Mesendoderm (in vitro differentiated cells): ENCODE measurements around the gene TMEM109.

Experiments used
- DNase-seq: peaks from one replicate; pipeline ENCODE4 v3.0.0; 2013
- H2AK5ac ChIP-seq: 2 replicates; pipeline ENCODE4 v1.6.1; 2013; ENCODE audit warnings: low read length, inconsistent platforms
- H2BK120ac ChIP-seq: 2 replicates; pipeline ENCODE4 v1.6.1; 2013; ENCODE audit warnings: low read depth, mild to moderate bottlenecking, low read length, moderate library complexity, mixed read lengths
- H2BK15ac ChIP-seq: replicated peaks from 2 replicates; pipeline ENCODE4 v1.6.1; 2013; ENCODE audit warnings: low read depth, mild to moderate bottlenecking, moderate library complexity
- H2BK5ac ChIP-seq: 2 replicates; pipeline ENCODE4 v1.6.1; 2013; ENCODE audit warnings: low read length, inconsistent platforms
- H3K18ac ChIP-seq: 2 replicates; pipeline ENCODE4 v1.6.1; 2013; ENCODE audit warnings: mild to moderate bottlenecking, low read length, mixed read lengths
- H3K23ac ChIP-seq: one replicate; pipeline ENCODE4 v1.6.1; 2013; ENCODE audit warnings: low read length
- H3K27ac ChIP-seq: 2 replicates; pipeline ENCODE4 v1.5.1; 2013; ENCODE audit warnings: low read depth, mild to moderate bottlenecking, inconsistent platforms, low read length, moderate library complexity
- H3K27me3 ChIP-seq: 2 replicates; pipeline ENCODE4 v1.6.1; 2013; ENCODE audit warnings: low read length, control low read depth, mild to moderate bottlenecking, inconsistent platforms; ENCODE audit not compliant: insufficient read depth, poor library complexity
- H3K36me3 ChIP-seq: 2 replicates; pipeline ENCODE4 v1.6.1; 2013; ENCODE audit warnings: low read length, inconsistent platforms; ENCODE audit not compliant: control insufficient read depth, insufficient read depth
- H3K4ac ChIP-seq: one replicate; pipeline ENCODE4 v1.6.1; 2013; ENCODE audit warnings: low read depth, mild to moderate bottlenecking, low read length, moderate library complexity
- H3K4me1 ChIP-seq: 2 replicates; pipeline ENCODE4 v1.6.1; 2013; ENCODE audit warnings: low read depth, low read length, inconsistent platforms; ENCODE audit not compliant: control insufficient read depth
- H3K4me2 ChIP-seq: 2 replicates; pipeline ENCODE4 v1.6.1; 2013; ENCODE audit warnings: low read length
- H3K4me3 ChIP-seq: 2 replicates; pipeline ENCODE4 v1.5.1; 2013; ENCODE audit warnings: mild to moderate bottlenecking, low read length
- H3K56ac ChIP-seq: one replicate; pipeline ENCODE4 v1.6.1; 2013; ENCODE audit warnings: low read length
- H3K79me1 ChIP-seq: 2 replicates; pipeline ENCODE4 v1.6.1; 2013; ENCODE audit warnings: low read length, inconsistent platforms
- H3K79me2 ChIP-seq: 2 replicates; pipeline ENCODE4 v1.6.1; 2013; ENCODE audit warnings: mild to moderate bottlenecking, low read length; ENCODE audit not compliant: control insufficient read depth, insufficient read depth
- H3K9ac ChIP-seq: 2 replicates; pipeline ENCODE4 v1.6.1; 2013; ENCODE audit warnings: low read length, inconsistent platforms
- H4K5ac ChIP-seq: one replicate; pipeline ENCODE4 v1.6.1; 2013; ENCODE audit warnings: low read length
- H4K8ac ChIP-seq: one replicate; pipeline ENCODE4 v1.6.1; 2013; ENCODE audit warnings: low read depth, mild to moderate bottlenecking, control low read depth, low read length, moderate library complexity
- WGBS: extraction: QIAGEN DNeasy Blood & Tissue Kit; methylation state at CpG from one replicate; pipeline ENCODE4 v1.1.7; 2013; ENCODE audit warnings: low lambda C conversion rate, missing lambda C conversion rate; ENCODE audit not compliant: insufficient coverage; ENCODE audit errors: extremely low coverage; 5-methylcytosine and 5-hydroxymethylcytosine counted together

Gene TMEM109

DNA sequence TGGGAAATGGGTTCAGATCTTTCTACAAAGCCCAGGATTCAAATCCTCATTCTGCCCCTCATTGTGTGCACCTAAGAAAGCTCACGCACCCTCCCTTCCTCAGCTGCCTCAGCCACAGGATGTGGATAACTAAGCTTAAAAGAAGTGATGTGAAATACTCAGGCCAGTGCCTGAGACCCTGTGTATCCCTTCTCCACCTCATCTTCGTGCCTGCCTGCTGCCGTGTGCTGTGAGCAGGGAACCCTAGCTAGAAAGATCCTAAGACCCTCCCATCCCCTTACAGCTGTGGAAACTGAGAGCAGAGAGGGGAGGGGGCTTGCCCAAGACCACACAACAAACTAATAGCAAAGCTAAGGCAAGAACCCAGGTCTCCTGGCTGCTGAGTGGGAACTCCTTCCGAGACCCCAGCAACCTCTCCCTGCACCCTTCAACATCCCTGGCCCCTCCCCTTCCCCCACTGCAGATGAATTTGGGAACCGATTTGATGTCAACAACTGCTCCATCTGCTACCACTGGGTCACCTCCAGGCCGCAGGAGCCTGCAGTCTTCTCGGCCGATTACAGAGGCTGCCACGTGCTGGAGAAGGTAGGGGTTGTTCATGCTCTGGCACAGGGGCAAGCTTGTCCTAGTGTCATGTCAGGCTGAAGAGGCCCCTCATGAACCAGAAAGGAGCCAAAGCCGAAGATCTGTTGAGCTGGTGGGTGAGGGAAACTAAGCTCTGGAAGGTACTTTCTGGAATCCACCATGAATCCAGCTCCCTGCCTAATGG, 45.1 kb upstream of the TMEM109 start:
- H2BK120ac ChIP-seq: no peak overlapping the region
- no CpG with 5 or more reads among the region's 10 CpGs for WGBS
- H3K23ac ChIP-seq: no peak overlapping the region
- H2BK5ac ChIP-seq: no peak overlapping the region
- no peaks in the 10 kb centered on the region for H3K4me1 ChIP-seq
- H3K9ac ChIP-seq: no peak overlapping the region
- H4K8ac ChIP-seq: no peak overlapping the region
- H3K4me3 ChIP-seq: no peak overlapping the region
- no peak overlapping the region for H2AK5ac ChIP-seq
- no peak overlapping the region for H3K18ac ChIP-seq
- H3K4ac ChIP-seq: no peak overlapping the region
- H4K5ac ChIP-seq: no peak overlapping the region
- no peaks in the 10 kb centered on the region for H3K79me2 ChIP-seq
- no peaks in the 10 kb centered on the region for H3K27me3 ChIP-seq
- H2BK15ac ChIP-seq: no peak overlapping the region
- no peaks in the 10 kb centered on the region for H3K36me3 ChIP-seq
- DNase-seq: no peak
- no peaks in the 10 kb centered on the region for H3K79me1 ChIP-seq
- no peak overlapping the region for H3K56ac ChIP-seq
- H3K27ac ChIP-seq: no peak overlapping the region
- H3K4me2 ChIP-seq: no peak overlapping the region

DNA sequence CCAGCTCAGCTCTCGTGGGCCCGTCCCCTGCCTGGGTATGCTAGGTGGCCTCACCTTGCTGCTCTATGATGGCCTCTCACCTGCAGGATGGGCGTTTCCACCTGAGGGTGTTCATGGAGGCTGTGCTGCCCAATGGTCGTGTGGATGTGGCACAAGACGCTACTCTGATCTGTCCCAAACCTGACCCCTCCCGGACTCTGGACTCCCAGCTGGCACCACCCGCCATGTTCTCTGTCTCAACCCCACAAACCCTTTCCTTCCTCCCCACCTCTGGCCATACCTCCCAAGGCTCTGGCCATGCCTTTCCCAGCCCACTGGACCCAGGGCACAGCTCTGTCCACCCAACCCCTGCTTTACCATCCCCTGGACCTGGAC, 44.5 kb upstream of the TMEM109 start:
- Histone ChIP-seq H3K4me2 (no peak overlapping the region), H4K8ac (no peak overlapping the region), H2BK5ac (no peak overlapping the region), H3K56ac (no peak overlapping the region), H3K18ac (no peak overlapping the region), H2AK5ac (no peak overlapping the region), H3K36me3 (no peaks in the 10 kb centered on the region), H3K4ac (no peak overlapping the region), H3K9ac (no peak overlapping the region), H2BK15ac (no peak overlapping the region), H3K79me2 (no peaks in the 10 kb centered on the region), H3K23ac (no peak overlapping the region), H3K4me1 (no peaks in the 10 kb centered on the region), H3K4me3 (no peak overlapping the region), H2BK120ac (no peak overlapping the region), H3K27me3 (no peaks in the 10 kb centered on the region), H4K5ac (no peak overlapping the region), H3K79me1 (no peaks in the 10 kb centered on the region), H3K27ac (no peak overlapping the region)
- no peak for DNase-seq
- WGBS: no CpG with 5 or more reads among the region's 7 CpGs

DNA sequence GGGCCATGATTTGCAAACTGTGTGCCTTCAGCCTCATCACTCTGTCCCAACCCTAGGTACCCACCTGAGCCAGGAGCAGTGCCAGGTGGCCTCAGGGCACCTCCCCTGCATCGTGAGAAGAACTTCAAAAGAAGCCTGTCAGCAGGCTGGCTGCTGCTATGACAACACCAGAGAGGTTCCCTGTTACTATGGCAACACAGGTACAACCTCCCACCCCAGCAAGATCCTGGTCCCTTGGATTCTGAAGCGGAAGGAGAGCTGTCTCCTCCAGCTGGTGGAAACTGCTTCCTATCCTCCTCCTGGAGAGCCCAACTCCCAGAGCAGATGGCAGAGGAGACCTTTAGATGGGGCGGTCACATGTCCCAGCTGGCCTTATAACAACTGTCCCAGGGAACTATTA, 43.7 kb upstream of the TMEM109 start:
- Histone ChIP-seq H2BK120ac (no peak overlapping the region), H2BK15ac (no peak overlapping the region), H2AK5ac (no peak overlapping the region), H3K23ac (no peak overlapping the region), H3K4me3 (no peak overlapping the region), H3K79me1 (no peaks in the 10 kb centered on the region), H4K8ac (no peak overlapping the region), H3K18ac (no peak overlapping the region), H3K27me3 (no peaks in the 10 kb centered on the region), H3K27ac (no peak overlapping the region), H3K9ac (no peak overlapping the region), H2BK5ac (no peak overlapping the region), H3K4ac (no peak overlapping the region), H3K56ac (no peak overlapping the region), H3K4me1 (no peaks in the 10 kb centered on the region), H4K5ac (no peak overlapping the region), H3K36me3 (no peaks in the 10 kb centered on the region), H3K79me2 (no peaks in the 10 kb centered on the region), H3K4me2 (no peak overlapping the region)
- peak; percentile 74 for DNase-seq
- WGBS: no CpG with 5 or more reads among the region's 3 CpGs

DNA sequence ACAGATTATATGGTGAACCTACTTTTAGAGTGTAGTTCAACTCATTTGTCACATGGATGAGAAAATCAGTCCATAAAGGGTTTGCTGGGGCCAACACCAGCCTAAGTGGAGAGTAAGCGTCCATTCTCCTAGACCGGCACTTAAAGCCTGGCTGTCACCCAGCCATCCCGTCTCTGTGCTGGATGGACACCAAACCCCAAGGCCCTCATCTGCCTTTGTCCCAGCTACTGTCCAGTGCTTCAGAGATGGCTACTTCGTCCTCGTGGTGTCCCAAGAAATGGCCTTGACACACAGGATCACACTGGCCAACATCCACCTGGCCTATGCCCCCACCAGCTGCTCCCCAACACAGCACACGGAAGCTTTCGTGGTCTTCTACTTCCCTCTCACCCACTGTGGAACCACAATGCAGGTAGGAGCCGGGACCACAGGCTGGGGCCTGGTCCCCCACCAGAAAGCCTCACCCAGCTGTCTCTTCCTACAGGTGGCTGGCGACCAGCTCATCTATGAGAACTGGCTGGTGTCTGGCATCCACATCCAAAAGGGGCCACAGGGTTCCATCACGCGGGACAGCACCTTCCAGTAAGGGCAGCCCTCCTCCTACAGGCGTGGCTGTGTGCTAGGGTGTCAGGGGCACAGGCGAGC, 43.1 kb upstream of the TMEM109 start:
- H3K4me3 ChIP-seq: no peak overlapping the region
- no peak for DNase-seq
- H3K56ac ChIP-seq: no peak overlapping the region
- no peak overlapping the region for H4K8ac ChIP-seq
- no peaks in the 10 kb centered on the region for H3K79me2 ChIP-seq
- no peaks in the 10 kb centered on the region for H3K79me1 ChIP-seq
- H2AK5ac ChIP-seq: no peak overlapping the region
- H3K4me1 ChIP-seq: no peaks in the 10 kb centered on the region
- H2BK15ac ChIP-seq: no peak overlapping the region
- no peak overlapping the region for H3K27ac ChIP-seq
- WGBS: no CpG with 5 or more reads among the region's 13 CpGs
- H3K4me2 ChIP-seq: no peak overlapping the region
- no peak overlapping the region for H4K5ac ChIP-seq
- no peaks in the 10 kb centered on the region for H3K36me3 ChIP-seq
- H2BK120ac ChIP-seq: no peak overlapping the region
- H3K9ac ChIP-seq: no peak overlapping the region
- H3K18ac ChIP-seq: no peak overlapping the region
- no peak overlapping the region for H2BK5ac ChIP-seq
- H3K23ac ChIP-seq: no peak overlapping the region
- no peaks in the 10 kb centered on the region for H3K27me3 ChIP-seq
- H3K4ac ChIP-seq: no peak overlapping the region

DNA sequence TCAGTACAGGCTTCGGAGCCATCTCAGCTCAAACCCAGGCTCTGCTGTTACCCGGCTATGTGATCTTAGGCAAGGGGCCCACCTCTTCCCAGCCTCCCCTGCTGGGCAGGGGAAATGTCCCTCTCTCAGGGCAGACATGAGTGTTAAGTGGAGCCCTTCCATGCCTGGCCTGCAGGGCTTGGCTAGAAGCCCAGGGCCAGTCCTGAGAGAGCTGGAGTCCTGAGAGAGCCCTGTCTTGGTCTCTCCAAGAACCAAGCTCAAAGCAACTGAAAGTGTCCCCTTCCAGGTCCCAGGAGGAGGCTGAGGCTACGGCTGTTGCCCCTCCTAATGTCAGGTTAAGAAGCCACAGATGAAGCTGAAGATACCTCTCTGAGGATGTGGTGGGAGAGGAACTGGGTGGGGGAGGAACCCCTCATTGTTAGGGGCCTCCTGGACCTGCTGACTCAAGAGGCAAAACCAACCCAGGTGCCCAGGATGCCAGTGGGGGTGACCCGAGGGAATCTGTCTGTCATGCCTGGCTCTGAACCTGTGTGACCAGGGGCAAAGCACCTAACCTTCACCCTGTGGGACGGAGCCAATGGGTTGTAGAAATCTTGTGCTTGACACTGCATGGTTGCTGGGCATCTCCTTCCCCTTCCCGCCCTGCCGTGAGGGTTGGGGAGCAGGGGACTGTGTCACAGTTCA, 42.4 kb upstream of the TMEM109 start:
- no peak overlapping the region for H3K4me3 ChIP-seq
- H3K4ac ChIP-seq: no peak overlapping the region
- no peak overlapping the region for H4K8ac ChIP-seq
- H2AK5ac ChIP-seq: no peak overlapping the region
- H3K56ac ChIP-seq: no peak overlapping the region
- no peak overlapping the region for H3K4me2 ChIP-seq
- H3K23ac ChIP-seq: no peak overlapping the region
- no peak overlapping the region for H3K27ac ChIP-seq
- H3K36me3 ChIP-seq: no peaks in the 10 kb centered on the region
- H3K27me3 ChIP-seq: no peaks in the 10 kb centered on the region
- H3K9ac ChIP-seq: no peak overlapping the region
- H2BK5ac ChIP-seq: no peak overlapping the region
- no peak overlapping the region for H3K18ac ChIP-seq
- no peaks in the 10 kb centered on the region for H3K79me2 ChIP-seq
- no peak overlapping the region for H2BK120ac ChIP-seq
- no peak for DNase-seq
- no peaks in the 10 kb centered on the region for H3K4me1 ChIP-seq
- H4K5ac ChIP-seq: no peak overlapping the region
- no peak overlapping the region for H2BK15ac ChIP-seq
- no peaks in the 10 kb centered on the region for H3K79me1 ChIP-seq
- no CpG with 5 or more reads among the region's 7 CpGs for WGBS
